Glutamatergic neuron (in vitro differentiated cells): ENCODE data around the gene ZNF697. TPM values are rescaled to one million over a fixed set of nuclear protein-coding genes. Genes with fewer than 3 reads are reported as not detected.
"Not testable (repeated sequence)": the region's sequence is repeated elsewhere in the genome, so short reads cannot be mapped to it uniquely, and the experiment has no call there.

Experiments
- DNase-seq: peaks from one replicate; pipeline ENCODE4 v3.0.0; 2022
- H3K27ac Mint-ChIP-seq: one replicate; pipeline ENCODE4 v1.8.0; 2020; ENCODE audit warnings: mild to moderate bottlenecking, mixed read lengths, inconsistent platforms; ENCODE audit not compliant: unreplicated experiment
- H3K27me3 Mint-ChIP-seq: one replicate; pipeline ENCODE4 v1.8.0; 2020; ENCODE audit warnings: mild to moderate bottlenecking, moderate library complexity, mixed read lengths, inconsistent platforms; ENCODE audit not compliant: unreplicated experiment
- H3K36me3 Mint-ChIP-seq: one replicate; pipeline ENCODE4 v1.8.0; 2020; ENCODE audit warnings: mild to moderate bottlenecking, mixed read lengths, inconsistent platforms; ENCODE audit not compliant: unreplicated experiment
- H3K4me1 Mint-ChIP-seq: one replicate; pipeline ENCODE4 v1.8.0; 2020; ENCODE audit warnings: mild to moderate bottlenecking, low read depth, mixed read lengths, inconsistent platforms; ENCODE audit not compliant: unreplicated experiment
- H3K4me3 Mint-ChIP-seq: one replicate; pipeline ENCODE4 v1.8.0; 2020; ENCODE audit warnings: mild to moderate bottlenecking, mixed read lengths, inconsistent platforms; ENCODE audit not compliant: unreplicated experiment
- H3K9me3 Mint-ChIP-seq: one replicate; pipeline ENCODE4 v1.8.0; 2020; ENCODE audit warnings: mild to moderate bottlenecking, moderate library complexity, mixed read lengths, inconsistent platforms; ENCODE audit not compliant: unreplicated experiment
- CTCF ChIP-seq: fragments of 200-600 bp; sonication (generic); IDR thresholded peaks from one replicate; pipeline ENCODE4 v1.5.0; 2021; ENCODE audit not compliant: partially characterized antibody, unreplicated experiment
- total RNA-seq: library from RNA; stranded (reverse); fragmentation: NEBNext Ultra II Directional; extraction: Animal tissue kit (Norgen Biotek cat#: 25700); gene quantifications from one replicate; pipeline ENCODE4 v1.2.1, GENCODE V29; 2021; ENCODE audit not compliant: unreplicated experiment

Gene ZNF697
- total RNA-seq, 1 donor from 2014 or later: 41.9 TPM

- H3K4me3 Mint-ChIP-seq: no peak overlapping the region
- H3K27me3 Mint-ChIP-seq: peaks cover 2% of the 10 kb centered on the region
- no peaks in the 10 kb centered on the region for H3K36me3 Mint-ChIP-seq
- no peak for TF ChIP-seq CTCF
- peaks cover 2% of the 10 kb centered on the region for H3K4me1 Mint-ChIP-seq
- H3K9me3 Mint-ChIP-seq: no peaks in the 10 kb centered on the region
- DNase-seq: no peak
- no peak overlapping the region for H3K27ac Mint-ChIP-seq
These were observed 42.4 kb downstream of the ZNF697 start for GRCh38 chr1:119605686-119606085.

- H3K4me1 Mint-ChIP-seq, DNase-seq: not testable (repeated sequence)
These were observed 43.0 kb downstream of the ZNF697 start for GRCh38 chr1:119605080-119605479.

GRCh38 chr1:119603695-119604094 lies 44.4 kb downstream of the ZNF697 start:
- DNase-seq: no peak
- no peaks in the 10 kb centered on the region for H3K36me3 Mint-ChIP-seq
- H3K27me3 Mint-ChIP-seq: peaks cover 2% of the 10 kb centered on the region
- no peak for TF ChIP-seq CTCF
- H3K9me3 Mint-ChIP-seq: no peaks in the 10 kb centered on the region
- H3K4me1 Mint-ChIP-seq: peaks cover 2% of the 10 kb centered on the region
- H3K27ac Mint-ChIP-seq: no peak overlapping the region
- no peak overlapping the region for H3K4me3 Mint-ChIP-seq

More at GRCh38 chr1:119605080-119605479, 43.0 kb downstream of the ZNF697 start:
- not testable (repeated sequence) for H3K27me3 Mint-ChIP-seq, H3K27ac Mint-ChIP-seq, H3K36me3 Mint-ChIP-seq, H3K9me3 Mint-ChIP-seq, H3K4me3 Mint-ChIP-seq

- not testable (repeated sequence) for H3K9me3 Mint-ChIP-seq, H3K4me3 Mint-ChIP-seq, DNase-seq, H3K27me3 Mint-ChIP-seq, H3K27ac Mint-ChIP-seq, H3K4me1 Mint-ChIP-seq, H3K36me3 Mint-ChIP-seq
These were observed 44.8 kb downstream of the ZNF697 start for GRCh38 chr1:119603241-119603640.

GRCh38 chr1:119602789-119603188 lies 45.3 kb downstream of the ZNF697 start:
- H3K9me3 Mint-ChIP-seq, H3K4me1 Mint-ChIP-seq, DNase-seq, H3K36me3 Mint-ChIP-seq, H3K27me3 Mint-ChIP-seq, H3K27ac Mint-ChIP-seq, H3K4me3 Mint-ChIP-seq: not testable (repeated sequence)

GRCh38 chr1:119602169-119602568 lies 45.9 kb downstream of the ZNF697 start:
- Mint-ChIP-seq H3K27ac (no peak overlapping the region), H3K36me3 (no peaks in the 10 kb centered on the region), H3K27me3 (peaks cover 2% of the 10 kb centered on the region), H3K4me3 (no peak overlapping the region), H3K9me3 (no peaks in the 10 kb centered on the region), H3K4me1 (peaks cover 2% of the 10 kb centered on the region)
- DNase-seq: no peak
- TF ChIP-seq CTCF: no peak

- no peaks in the 10 kb centered on the region for H3K27me3 Mint-ChIP-seq
- DNase-seq: no peak
- H3K4me1 Mint-ChIP-seq: no peaks in the 10 kb centered on the region
- no peaks in the 10 kb centered on the region for H3K9me3 Mint-ChIP-seq
- no peak overlapping the region for H3K4me3 Mint-ChIP-seq
- no peak for TF ChIP-seq CTCF
- no peak overlapping the region for H3K27ac Mint-ChIP-seq
- H3K36me3 Mint-ChIP-seq: peaks cover 3% of the 10 kb centered on the region
These were observed 47.1 kb downstream of the ZNF697 start for GRCh38 chr1:119600976-119601375.
